ENCODE results near the gene RRP1.
"Not testable (repeated sequence)": the region's sequence is repeated elsewhere in the genome, so short reads cannot be mapped to it uniquely, and the experiment has no call there.

The RRP1 gene

DNA sequence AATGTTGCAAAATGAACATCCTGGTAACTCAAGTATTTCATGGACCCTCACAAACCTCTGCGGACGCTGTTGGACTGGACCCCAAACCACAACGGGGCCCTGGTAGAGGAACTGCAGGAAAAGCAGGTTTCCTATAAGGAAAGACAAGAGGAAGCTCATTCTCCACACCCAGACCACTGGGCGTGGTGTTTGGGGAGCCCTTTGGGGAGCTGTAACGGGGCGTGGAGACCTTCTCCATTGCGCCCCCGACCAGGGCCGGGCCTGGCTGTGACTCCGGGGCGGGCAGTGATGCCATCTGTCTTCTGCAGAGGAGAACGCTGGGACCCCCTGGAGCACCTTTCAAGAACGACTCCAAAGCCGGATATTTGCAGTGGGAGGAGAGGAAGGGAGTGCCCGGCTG lies 45.7 kb downstream of the RRP1 start:
- H3K27me3 ChIP-seq (ENCODE audit: control insufficient read depth, insufficient read depth, low read length): no peaks in the 10 kb centered on the region
- H3K27ac ChIP-seq (ENCODE audit: low read depth, low read length): no peak overlapping the region
- no peak overlapping the region for H3K4me3 ChIP-seq (ENCODE audit: low read depth, low read length)
- no peak overlapping the region for H3K9ac ChIP-seq (ENCODE audit: low read length)
- H3K9me3 ChIP-seq (ENCODE audit: control insufficient read depth, insufficient read depth, low read depth, low read length): no peaks in the 10 kb centered on the region
- no peaks in the 10 kb centered on the region for H3K36me3 ChIP-seq (ENCODE audit: control insufficient read depth, insufficient read depth, low read length)
- H3K4me1 ChIP-seq (ENCODE audit: control insufficient read depth, insufficient read depth, low read length): no peaks in the 10 kb centered on the region

DNA sequence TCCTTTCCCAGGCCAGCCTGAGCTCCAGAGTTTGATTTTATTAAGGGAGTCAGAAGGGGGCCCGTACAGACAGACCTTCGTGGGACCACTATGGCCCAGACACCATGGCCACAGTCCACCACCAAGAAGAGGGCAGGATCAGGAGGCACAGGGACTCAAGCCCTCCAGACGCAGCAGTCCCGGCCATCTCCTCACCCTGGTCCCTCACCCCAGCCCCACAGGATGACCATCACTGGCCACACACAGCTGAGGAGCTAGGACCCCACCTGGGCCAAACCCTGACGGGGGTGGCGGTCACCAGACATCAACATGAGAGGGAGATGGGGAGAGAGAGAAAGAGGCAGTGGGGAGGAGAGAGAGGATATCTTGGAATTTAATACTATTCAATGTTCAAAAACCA lies 46.5 kb downstream of the RRP1 start:
- no peaks in the 10 kb centered on the region for H3K4me1 ChIP-seq (ENCODE audit: control insufficient read depth, insufficient read depth, low read length)
- no peaks in the 10 kb centered on the region for H3K9me3 ChIP-seq (ENCODE audit: control insufficient read depth, insufficient read depth, low read depth, low read length)
- H3K9ac ChIP-seq (ENCODE audit: low read length): no peak overlapping the region
- no peaks in the 10 kb centered on the region for H3K27me3 ChIP-seq (ENCODE audit: control insufficient read depth, insufficient read depth, low read length)
- H3K27ac ChIP-seq (ENCODE audit: low read depth, low read length): no peak overlapping the region
- H3K36me3 ChIP-seq (ENCODE audit: control insufficient read depth, insufficient read depth, low read length): no peaks in the 10 kb centered on the region
- H3K4me3 ChIP-seq (ENCODE audit: low read depth, low read length): no peak overlapping the region

DNA sequence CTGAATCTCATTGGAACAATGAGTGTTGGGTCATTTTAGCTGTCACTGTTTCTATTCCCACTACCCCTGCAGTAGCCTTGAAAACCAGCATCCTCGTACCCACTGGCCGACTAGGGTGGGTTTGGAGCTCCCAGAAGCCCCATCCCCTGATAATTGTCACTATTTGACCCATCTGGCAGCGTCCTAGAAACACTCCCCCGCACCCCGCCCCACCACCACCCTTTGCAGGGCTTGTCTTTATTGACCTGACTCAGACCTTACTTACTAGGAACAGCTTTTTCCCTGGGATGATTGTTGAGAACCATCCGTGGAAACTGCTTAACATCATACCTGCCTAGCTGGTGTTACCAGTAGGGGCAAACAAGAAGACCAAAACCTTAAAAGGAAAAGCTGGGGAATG lies 47.2 kb downstream of the RRP1 start:
- Histone ChIP-seq H3K36me3 (ENCODE audit: control insufficient read depth, insufficient read depth, low read length) (no peaks in the 10 kb centered on the region), H3K9me3 (ENCODE audit: control insufficient read depth, insufficient read depth, low read depth, low read length) (no peaks in the 10 kb centered on the region), H3K9ac (ENCODE audit: low read length) (no peak overlapping the region), H3K27ac (ENCODE audit: low read depth, low read length) (no peak overlapping the region), H3K4me1 (ENCODE audit: control insufficient read depth, insufficient read depth, low read length) (no peaks in the 10 kb centered on the region), H3K4me3 (ENCODE audit: low read depth, low read length) (no peak overlapping the region), H3K27me3 (ENCODE audit: control insufficient read depth, insufficient read depth, low read length) (no peaks in the 10 kb centered on the region)

DNA sequence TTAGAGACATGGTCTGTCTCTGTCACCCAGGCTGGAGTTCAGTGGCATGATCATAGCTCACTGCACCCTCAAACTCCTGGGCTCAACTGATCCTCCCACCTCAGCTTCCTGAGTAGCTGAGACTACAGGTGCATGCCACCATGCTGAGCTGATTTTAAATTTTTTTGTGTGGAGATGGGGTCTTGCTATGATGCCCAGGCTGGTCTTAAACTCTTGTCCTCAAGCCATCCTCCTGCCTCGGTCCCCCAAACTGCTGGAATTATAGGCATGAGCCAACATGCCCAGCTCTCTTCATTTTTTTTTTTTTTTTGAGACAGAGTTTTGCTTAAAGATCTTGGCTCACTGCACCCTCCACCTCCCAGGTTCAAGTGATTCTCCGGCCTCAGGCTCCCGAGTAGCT lies 50.9 kb downstream of the RRP1 start:
- H3K9me3 ChIP-seq (ENCODE audit: control insufficient read depth, insufficient read depth, low read depth, low read length): no peaks in the 10 kb centered on the region
- no peak overlapping the region for H3K9ac ChIP-seq (ENCODE audit: low read length)
- H3K27ac ChIP-seq (ENCODE audit: low read depth, low read length): no peak overlapping the region
- H3K27me3 ChIP-seq (ENCODE audit: control insufficient read depth, insufficient read depth, low read length): no peaks in the 10 kb centered on the region
- no peaks in the 10 kb centered on the region for H3K36me3 ChIP-seq (ENCODE audit: control insufficient read depth, insufficient read depth, low read length)
- no peak overlapping the region for H3K4me3 ChIP-seq (ENCODE audit: low read depth, low read length)
- no peaks in the 10 kb centered on the region for H3K4me1 ChIP-seq (ENCODE audit: control insufficient read depth, insufficient read depth, low read length)

DNA sequence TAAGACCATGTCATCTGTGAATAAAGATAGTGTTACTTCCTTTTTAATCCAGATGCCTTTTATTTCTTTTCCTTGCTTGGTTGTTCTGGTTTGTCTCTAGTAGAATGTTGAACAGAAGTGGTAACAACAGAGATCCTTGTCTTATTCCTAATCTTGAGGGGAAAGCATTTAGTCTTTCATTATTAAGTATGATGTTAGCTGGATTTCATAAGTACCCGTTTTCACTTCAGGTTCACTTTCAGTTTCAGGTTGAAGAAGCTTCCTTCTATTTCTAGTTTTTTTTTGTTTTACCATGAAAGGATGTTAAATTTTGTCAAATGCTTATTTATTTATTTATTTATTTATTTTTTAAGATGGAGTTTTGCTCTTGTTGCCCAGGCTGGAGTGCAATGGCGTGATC lies 53.4 kb downstream of the RRP1 start:
- no peaks in the 10 kb centered on the region for H3K36me3 ChIP-seq (ENCODE audit: control insufficient read depth, insufficient read depth, low read length)
- no peaks in the 10 kb centered on the region for H3K9me3 ChIP-seq (ENCODE audit: control insufficient read depth, insufficient read depth, low read depth, low read length)
- no peak overlapping the region for H3K9ac ChIP-seq (ENCODE audit: low read length)
- H3K27ac ChIP-seq (ENCODE audit: low read depth, low read length): no peak overlapping the region
- no peaks in the 10 kb centered on the region for H3K4me1 ChIP-seq (ENCODE audit: control insufficient read depth, insufficient read depth, low read length)
- H3K4me3 ChIP-seq (ENCODE audit: low read depth, low read length): no peak overlapping the region
- no peaks in the 10 kb centered on the region for H3K27me3 ChIP-seq (ENCODE audit: control insufficient read depth, insufficient read depth, low read length)

DNA sequence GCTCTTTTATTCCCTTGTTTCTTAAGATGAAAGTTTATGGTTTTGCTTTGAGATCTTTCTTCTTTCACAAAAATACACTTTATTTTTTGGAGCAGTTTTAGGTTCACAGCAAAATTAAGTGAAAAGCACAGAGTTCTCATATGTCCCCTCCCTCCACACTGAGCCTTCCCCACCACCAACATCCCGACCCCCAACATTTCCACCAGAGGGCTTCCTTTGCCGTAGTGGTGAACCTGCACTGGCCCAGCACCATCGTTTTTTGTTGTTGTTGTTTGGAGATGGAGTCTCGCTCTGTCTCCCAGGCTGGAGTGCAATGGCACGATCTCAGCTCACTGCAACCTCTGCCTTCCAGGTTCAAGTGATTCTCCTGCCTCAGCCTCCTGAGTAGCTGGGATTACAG lies 55.5 kb downstream of the RRP1 start:
- not testable (repeated sequence) for H3K27me3 ChIP-seq (ENCODE audit: control insufficient read depth, insufficient read depth, low read length); H3K9ac ChIP-seq (ENCODE audit: low read length); H3K4me3 ChIP-seq (ENCODE audit: low read depth, low read length); H3K36me3 ChIP-seq (ENCODE audit: control insufficient read depth, insufficient read depth, low read length); H3K27ac ChIP-seq (ENCODE audit: low read depth, low read length); H3K9me3 ChIP-seq (ENCODE audit: control insufficient read depth, insufficient read depth, low read depth, low read length); H3K4me1 ChIP-seq (ENCODE audit: control insufficient read depth, insufficient read depth, low read length)

DNA sequence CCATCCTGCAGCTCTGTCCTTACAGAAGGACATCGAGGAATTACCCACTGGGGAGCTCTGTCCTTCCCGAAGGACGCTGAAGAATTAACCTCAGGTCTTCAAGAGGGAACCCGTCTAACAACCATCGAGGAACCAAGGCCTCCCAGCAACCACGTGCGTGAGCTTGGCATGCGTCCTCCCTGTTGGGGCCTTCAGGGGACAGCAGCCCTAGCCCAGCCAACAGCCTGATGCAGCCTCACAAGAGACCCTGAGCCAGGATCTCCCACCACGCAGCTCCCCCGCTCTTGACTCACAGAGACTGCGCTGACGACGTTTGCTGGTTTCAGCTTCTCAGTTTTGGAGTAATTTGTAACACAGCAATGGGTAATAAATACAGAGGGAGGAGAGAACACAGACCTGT lies 56.0 kb downstream of the RRP1 start:
- Histone ChIP-seq H3K27ac (ENCODE audit: low read depth, low read length) (no peak overlapping the region), H3K4me3 (ENCODE audit: low read depth, low read length) (no peak overlapping the region), H3K9ac (ENCODE audit: low read length) (no peak overlapping the region), H3K9me3 (ENCODE audit: control insufficient read depth, insufficient read depth, low read depth, low read length) (peaks cover 2% of the 10 kb centered on the region; the same call in 1 of the 2 replicates), H3K4me1 (ENCODE audit: control insufficient read depth, insufficient read depth, low read length) (no peaks in the 10 kb centered on the region), H3K27me3 (ENCODE audit: control insufficient read depth, insufficient read depth, low read length) (no peaks in the 10 kb centered on the region), H3K36me3 (ENCODE audit: control insufficient read depth, insufficient read depth, low read length) (no peaks in the 10 kb centered on the region)

DNA sequence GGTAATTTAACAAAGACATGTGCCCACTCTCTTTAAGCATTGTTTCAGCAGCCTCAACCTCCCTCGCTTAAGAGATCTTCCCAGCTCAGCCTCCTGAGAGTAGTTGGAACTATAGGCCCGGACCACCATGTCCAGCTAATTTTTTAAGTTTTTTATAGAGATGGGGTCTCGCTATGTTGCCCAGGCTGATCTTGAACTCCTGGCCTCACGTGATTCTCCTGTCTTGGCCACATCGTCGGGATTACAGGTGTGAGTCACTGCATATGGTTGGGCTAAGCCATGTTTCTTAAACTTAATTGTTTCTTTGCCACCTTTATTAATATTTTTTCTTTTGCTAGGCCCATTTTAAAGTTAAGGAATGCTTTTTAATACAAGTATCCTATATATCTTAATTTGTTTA lies 57.1 kb downstream of the RRP1 start:
- Histone ChIP-seq H3K27me3 (ENCODE audit: control insufficient read depth, insufficient read depth, low read length) (no peaks in the 10 kb centered on the region), H3K4me1 (ENCODE audit: control insufficient read depth, insufficient read depth, low read length) (no peaks in the 10 kb centered on the region), H3K36me3 (ENCODE audit: control insufficient read depth, insufficient read depth, low read length) (no peaks in the 10 kb centered on the region), H3K9me3 (ENCODE audit: control insufficient read depth, insufficient read depth, low read depth, low read length) (peaks cover 8% of the 10 kb centered on the region; the same call in 1 of the 2 replicates), H3K27ac (ENCODE audit: low read depth, low read length) (no peak overlapping the region), H3K4me3 (ENCODE audit: low read depth, low read length) (no peak overlapping the region), H3K9ac (ENCODE audit: low read length) (no peak overlapping the region)

DNA sequence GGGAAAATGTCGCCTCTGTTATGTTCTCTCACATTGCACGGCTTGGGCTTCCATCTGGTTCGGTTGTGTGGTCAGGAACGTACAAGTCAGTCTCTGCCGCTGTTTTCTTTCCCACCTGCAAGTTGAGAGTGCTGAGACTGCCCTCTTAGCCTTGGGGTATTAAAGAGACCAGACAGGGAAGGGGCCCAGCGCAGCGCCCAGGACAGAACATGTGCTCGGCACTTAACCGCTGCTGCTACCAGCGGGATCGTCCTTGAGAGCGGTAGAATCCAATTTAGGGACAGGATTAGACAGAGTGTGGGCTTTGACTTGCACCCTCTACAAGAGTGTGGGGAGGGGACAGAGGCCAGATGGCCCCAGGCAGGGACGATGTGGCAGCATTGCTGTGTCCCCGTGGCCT lies 57.9 kb downstream of the RRP1 start:
- no peak overlapping the region for H3K4me3 ChIP-seq (ENCODE audit: low read depth, low read length)

DNA sequence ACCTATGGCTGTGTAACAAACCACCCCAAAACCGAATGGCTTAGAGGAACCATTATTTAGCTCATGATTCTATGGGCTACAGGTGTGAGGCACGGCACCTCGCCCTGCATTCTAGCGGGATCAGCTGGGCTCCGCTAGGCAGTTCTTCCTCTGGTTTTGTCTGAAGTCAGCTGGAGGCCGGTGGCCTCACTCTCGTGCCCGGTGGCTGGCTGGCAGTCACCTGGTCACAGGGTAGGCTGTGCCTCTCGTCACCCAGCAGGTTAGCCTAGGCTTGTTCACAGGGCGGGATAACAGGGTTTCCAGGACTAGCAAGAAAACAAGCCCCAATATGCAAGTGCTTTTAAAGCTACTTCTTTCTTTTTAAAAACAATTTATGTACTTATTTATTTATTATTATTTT lies 59.4 kb downstream of the RRP1 start:
- Histone ChIP-seq H3K27me3 (ENCODE audit: control insufficient read depth, insufficient read depth, low read length) (no peaks in the 10 kb centered on the region), H3K4me1 (ENCODE audit: control insufficient read depth, insufficient read depth, low read length) (no peaks in the 10 kb centered on the region), H3K4me3 (ENCODE audit: low read depth, low read length) (no peak overlapping the region), H3K9ac (ENCODE audit: low read length) (no peak overlapping the region), H3K27ac (ENCODE audit: low read depth, low read length) (no peak overlapping the region), H3K36me3 (ENCODE audit: control insufficient read depth, insufficient read depth, low read length) (no peaks in the 10 kb centered on the region), H3K9me3 (ENCODE audit: control insufficient read depth, insufficient read depth, low read depth, low read length) (peaks cover 8% of the 10 kb centered on the region; the same call in 1 of the 2 replicates)

More for the DNA sequence above, 57.9 kb downstream of the RRP1 start:
- Histone ChIP-seq H3K36me3 (ENCODE audit: control insufficient read depth, insufficient read depth, low read length) (no peaks in the 10 kb centered on the region), H3K9me3 (ENCODE audit: control insufficient read depth, insufficient read depth, low read depth, low read length) (peaks cover 8% of the 10 kb centered on the region; the same call in 1 of the 2 replicates), H3K27me3 (ENCODE audit: control insufficient read depth, insufficient read depth, low read length) (no peaks in the 10 kb centered on the region), H3K9ac (ENCODE audit: low read length) (no peak overlapping the region), H3K27ac (ENCODE audit: low read depth, low read length) (no peak overlapping the region), H3K4me1 (ENCODE audit: control insufficient read depth, insufficient read depth, low read length) (no peaks in the 10 kb centered on the region)

DNA sequence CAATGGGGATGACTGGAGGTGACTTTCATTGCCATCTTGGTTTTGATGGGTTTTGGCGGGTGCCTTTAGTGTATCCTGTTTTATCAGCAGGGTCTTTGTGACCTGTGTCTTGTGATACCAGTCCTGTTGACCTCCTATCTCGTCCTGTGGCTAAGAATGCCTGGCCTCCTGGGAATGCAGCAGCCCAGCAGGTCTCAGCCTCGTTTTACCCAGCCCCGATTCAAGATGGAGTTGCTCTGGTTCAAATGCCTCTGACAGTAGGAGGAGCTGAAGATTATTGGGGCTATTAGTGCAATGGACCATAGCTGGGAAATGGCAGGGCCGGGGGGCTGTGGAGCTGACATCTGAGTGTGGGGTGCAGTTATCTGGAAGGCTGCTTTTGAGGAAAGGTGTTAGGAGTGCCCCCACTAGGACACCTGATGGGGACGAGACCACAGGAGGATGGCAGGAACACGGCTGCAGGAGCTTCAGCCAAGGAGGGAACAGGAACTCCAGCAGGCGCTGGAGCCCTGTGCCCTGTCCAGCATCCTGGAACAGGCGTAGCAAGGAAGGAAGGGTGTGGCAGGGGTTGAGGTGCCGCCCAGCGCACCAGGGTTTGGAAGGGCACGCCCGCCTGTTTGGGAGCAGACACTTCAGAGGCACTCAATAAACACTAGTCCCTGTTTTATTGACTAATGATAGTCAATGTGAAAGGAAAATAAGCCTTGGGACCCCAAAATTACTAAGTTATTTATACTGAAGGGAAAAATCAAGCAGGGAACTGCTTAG lies 60.3 kb downstream of the RRP1 start:
- Histone ChIP-seq H3K9me3 (ENCODE audit: control insufficient read depth, insufficient read depth, low read depth, low read length) (peaks cover 8% of the 10 kb centered on the region; the same call in 1 of the 2 replicates), H3K27ac (ENCODE audit: low read depth, low read length) (no peak overlapping the region), H3K9ac (ENCODE audit: low read length) (no peak overlapping the region), H3K4me3 (ENCODE audit: low read depth, low read length) (no peak overlapping the region), H3K36me3 (ENCODE audit: control insufficient read depth, insufficient read depth, low read length) (no peaks in the 10 kb centered on the region), H3K27me3 (ENCODE audit: control insufficient read depth, insufficient read depth, low read length) (no peaks in the 10 kb centered on the region), H3K4me1 (ENCODE audit: control insufficient read depth, insufficient read depth, low read length) (no peaks in the 10 kb centered on the region)

Data from HUES6 (cell line).